ENCODE results near the gene TRIM26.
"Not testable (repeated sequence)": the region's sequence is repeated elsewhere in the genome, so short reads cannot be mapped to it uniquely, and the experiment has no call there.

Gene TRIM26

GRCh38 chr6:30152910-30153610 lies 60.1 kb downstream of the TRIM26 start:
- no peak for DNase-seq

- DNase-seq, result no peak
These were observed 61.1 kb downstream of the TRIM26 start for GRCh38 chr6:30152016-30152673.

- no peak for DNase-seq
These were observed 61.6 kb downstream of the TRIM26 start for GRCh38 chr6:30151580-30151979.

GRCh38 chr6:30150671-30151395 lies 62.4 kb downstream of the TRIM26 start:
- DNase-seq, result no peak

- no peak for DNase-seq
These were observed 63.2 kb downstream of the TRIM26 start for GRCh38 chr6:30149858-30150550.

- no peak for DNase-seq
These were observed 64.0 kb downstream of the TRIM26 start for GRCh38 chr6:30149234-30149633.

GRCh38 chr6:30147096-30147495 lies 66.1 kb downstream of the TRIM26 start:
- DNase-seq, result no peak

- no peak for DNase-seq
These were observed 67.4 kb downstream of the TRIM26 start for GRCh38 chr6:30145818-30146217.

GRCh38 chr6:30144811-30145210 lies 68.4 kb downstream of the TRIM26 start:
- no peak for DNase-seq

GRCh38 chr6:30143780-30144179 lies 69.4 kb downstream of the TRIM26 start:
- no peak for DNase-seq

GRCh38 chr6:30142665-30143064 lies 70.5 kb downstream of the TRIM26 start:
- no peak for DNase-seq

GRCh38 chr6:30140240-30140639 lies 73.0 kb downstream of the TRIM26 start:
- DNase-seq, result not testable (repeated sequence)

- no peak for DNase-seq
These were observed 76.5 kb downstream of the TRIM26 start for GRCh38 chr6:30136570-30137286.

GRCh38 chr6:30135757-30136156 lies 77.4 kb downstream of the TRIM26 start, which contains the start of gene TRIM40:
Gene TRIM40 (plus strand): TSS chr6:30136140. CDS start chr6:30137037, 897 bp downstream.
- DNase-seq, result no peak

GRCh38 chr6:30135147-30135546 lies 78.1 kb downstream of the TRIM26 start:
- no peak for DNase-seq

All from bone marrow (tissue), 2 donors.